Breast epithelium (tissue), 3 donors: ENCODE data around the gene CPLANE2.

Experiments
- POLR2A ChIP-seq: fragments of 450-650 bp; IDR thresholded peaks from one replicate; pipeline ENCODE4 v1.6.1; 2016; ENCODE audit warnings: antibody characterized with exemption, mild to moderate bottlenecking, moderate library complexity
- TF ChIP-seq, protein P1 (sequence below), 3 donors: fragments of 450-650 bp; IDR thresholded peaks; one replicate each; pipeline ENCODE4 v1.5.1; 2016 to 2017; ENCODE audit warnings: antibody characterized with exemption in 3 of 3, mild to moderate bottlenecking in 3 of 3, moderate library complexity in 3 of 3

DNA sequence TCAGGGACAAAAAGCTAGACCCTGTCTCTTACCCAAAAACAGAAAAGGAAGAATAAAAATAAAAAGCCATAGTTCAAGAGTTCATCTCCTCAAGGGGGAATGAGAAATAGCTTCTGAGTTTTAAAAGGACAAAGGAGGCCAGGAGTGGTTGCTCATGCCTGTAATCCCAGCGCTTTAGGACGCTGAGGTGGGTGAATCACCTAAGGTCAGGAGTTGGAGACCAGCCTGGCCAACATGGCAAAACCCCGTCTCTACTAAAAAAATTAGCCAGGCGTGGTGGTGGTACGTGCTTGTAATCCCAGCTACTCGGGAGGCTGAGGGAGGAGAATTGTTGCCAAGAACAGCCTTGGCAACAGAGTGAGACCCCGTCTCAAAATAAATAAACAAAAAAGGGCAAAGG is 38.6 kb upstream of the CPLANE2 start:
- TF ChIP-seq POLR2A, result no peak
- TF ChIP-seq, protein P1, sequence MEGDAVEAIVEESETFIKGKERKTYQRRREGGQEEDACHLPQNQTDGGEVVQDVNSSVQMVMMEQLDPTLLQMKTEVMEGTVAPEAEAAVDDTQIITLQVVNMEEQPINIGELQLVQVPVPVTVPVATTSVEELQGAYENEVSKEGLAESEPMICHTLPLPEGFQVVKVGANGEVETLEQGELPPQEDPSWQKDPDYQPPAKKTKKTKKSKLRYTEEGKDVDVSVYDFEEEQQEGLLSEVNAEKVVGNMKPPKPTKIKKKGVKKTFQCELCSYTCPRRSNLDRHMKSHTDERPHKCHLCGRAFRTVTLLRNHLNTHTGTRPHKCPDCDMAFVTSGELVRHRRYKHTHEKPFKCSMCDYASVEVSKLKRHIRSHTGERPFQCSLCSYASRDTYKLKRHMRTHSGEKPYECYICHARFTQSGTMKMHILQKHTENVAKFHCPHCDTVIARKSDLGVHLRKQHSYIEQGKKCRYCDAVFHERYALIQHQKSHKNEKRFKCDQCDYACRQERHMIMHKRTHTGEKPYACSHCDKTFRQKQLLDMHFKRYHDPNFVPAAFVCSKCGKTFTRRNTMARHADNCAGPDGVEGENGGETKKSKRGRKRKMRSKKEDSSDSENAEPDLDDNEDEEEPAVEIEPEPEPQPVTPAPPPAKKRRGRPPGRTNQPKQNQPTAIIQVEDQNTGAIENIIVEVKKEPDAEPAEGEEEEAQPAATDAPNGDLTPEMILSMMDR (IDR thresholded peaks at IDR 0.05), result no peak
